Measurements from ENCODE around the gene SLC16A2. TPM values are rescaled to one million over a fixed set of nuclear protein-coding genes. Genes with fewer than 3 reads are reported as not detected.

Gene SLC16A2
- total RNA-seq, 4 donors from 2014 or later, result 1.3 to 2.4 (median 2.1) TPM

GRCh38 chrX:74535408-74536151 lies 114.3 kb downstream of the SLC16A2 start:
- intact Hi-C loops (cut with DNase I; ENCODE audit: low total_unique reads), result loop anchor here (1.0 to 5.0 kb wide), 5 partner anchors 15 to 243 kb away; partner anchors contain the start of genes RLIM and SLC16A2
- H3K36me3 ChIP-seq, result no peaks in the 10 kb centered on the region
- TF ChIP-seq CTCF (IDR thresholded peaks at IDR 0.05 in 4 of 5, conservative IDR thresholded peaks at IDR 0.05 in 1 of 5), result peak in 2 of 5 experiments; percentile 22 to 28
- TF ChIP-seq POLR2A (IDR thresholded peaks at IDR 0.05), result peak; percentile 28 to 37
- peak overlapping the region; percentile 62 to 69 (median 62) for H3K4me3 ChIP-seq
- peaks cover 6% of the 10 kb centered on the region in 2 donors for H3K4me1 ChIP-seq
- H3K27me3 ChIP-seq, result no peaks in the 10 kb centered on the region
- DNase-seq (peak; percentile 67 to 86), ATAC-seq (peak; percentile 86 to 89)
- in situ Hi-C loops (cut with MboI; ENCODE audit: low sequenced_read_pairs in 4 of 4), result loop anchor here in 3 of 4 donors (25.0 kb wide), 2 partner anchors 148 to 673 kb away; partner anchors contain the start of gene XIST (in 2 of the 3)
- peak overlapping the region; percentile 89 to 93 (median 90) for H3K27ac ChIP-seq
- H3K9me3 ChIP-seq, result no peaks in the 10 kb centered on the region

- Histone ChIP-seq H3K4me3 (peak overlapping the region; percentile 62 to 69 (median 62)), H3K9me3 (no peaks in the 10 kb centered on the region), H3K36me3 (no peaks in the 10 kb centered on the region), H3K4me1 (peaks cover 6% of the 10 kb centered on the region in 2 donors), H3K27ac (peak overlapping the region; percentile 89 to 93 (median 90)), H3K27me3 (no peaks in the 10 kb centered on the region)
- TF ChIP-seq CTCF (IDR thresholded peaks at IDR 0.05 in 4 of 5, conservative IDR thresholded peaks at IDR 0.05 in 1 of 5) (peak; percentile 18 to 60 (median 54)), POLR2A (IDR thresholded peaks at IDR 0.05) (no peak)
- peak; percentile 75 to 78 for ATAC-seq
- in situ Hi-C loops (cut with MboI; ENCODE audit: low sequenced_read_pairs in 4 of 4) (loop anchor here in 3 of 4 donors (25.0 kb wide), 2 partner anchors 149 to 674 kb away; partner anchors contain the start of gene XIST (in 2 of the 3)), intact Hi-C loops (cut with DNase I; ENCODE audit: low total_unique reads) (loop anchor here (1.0 to 5.0 kb wide), 4 partner anchors 14 to 243 kb away; partner anchors contain the start of gene SLC16A2)
- DNase-seq, result peak; percentile 53 to 77
These were observed 115.0 kb downstream of the SLC16A2 start for GRCh38 chrX:74536152-74536831.

- intact Hi-C loops (cut with DNase I; ENCODE audit: low total_unique reads) (loop anchor here (1.0 to 5.0 kb wide), 4 partner anchors 13 to 244 kb away; partner anchors contain the start of gene SLC16A2), in situ Hi-C loops (cut with MboI; ENCODE audit: low sequenced_read_pairs in 4 of 4) (loop anchor here in 3 of 4 donors (25.0 kb wide), 2 partner anchors 150 to 675 kb away; partner anchors contain the start of gene XIST (in 2 of the 3))
- no peak for DNase-seq
- H3K27me3 ChIP-seq, result no peaks in the 10 kb centered on the region
- H3K36me3 ChIP-seq, result no peaks in the 10 kb centered on the region
- TF ChIP-seq POLR2A (IDR thresholded peaks at IDR 0.05), result no peak
- no peak for TF ChIP-seq CTCF (IDR thresholded peaks at IDR 0.05 in 4 of 5, conservative IDR thresholded peaks at IDR 0.05 in 1 of 5)
- peak overlapping the region; percentile 62 to 69 (median 62) for H3K4me3 ChIP-seq
- peak overlapping the region; percentile 89 to 93 (median 90) for H3K27ac ChIP-seq
- H3K4me1 ChIP-seq, result peaks cover 6% of the 10 kb centered on the region in 2 donors
- no peaks in the 10 kb centered on the region for H3K9me3 ChIP-seq
- ATAC-seq, result peak; percentile 11 to 26
These were observed 115.6 kb downstream of the SLC16A2 start for GRCh38 chrX:74536832-74537371.

GRCh38 chrX:74540635-74541249 lies 119.4 kb downstream of the SLC16A2 start:
- no peak for TF ChIP-seq POLR2A (IDR thresholded peaks at IDR 0.05)
- no peak for TF ChIP-seq CTCF (IDR thresholded peaks at IDR 0.05 in 4 of 5, conservative IDR thresholded peaks at IDR 0.05 in 1 of 5)
- H3K9me3 ChIP-seq, result no peaks in the 10 kb centered on the region
- no peak overlapping the region for H3K27ac ChIP-seq
- H3K4me1 ChIP-seq, result no peaks in the 10 kb centered on the region
- intact Hi-C loops (cut with DNase I; ENCODE audit: low total_unique reads) (no loop called here), in situ Hi-C loops (cut with MboI; ENCODE audit: low sequenced_read_pairs in 4 of 4) (loop anchor here in 3 of 4 donors (10.0 to 25.0 kb wide), 3 partner anchors 153 to 678 kb away; partner anchors contain the start of gene XIST (in 2 of the 3))
- H3K27me3 ChIP-seq, result no peaks in the 10 kb centered on the region
- no peaks in the 10 kb centered on the region for H3K36me3 ChIP-seq
- ATAC-seq (no peak), DNase-seq (no peak)
- H3K4me3 ChIP-seq, result no peak overlapping the region

All from gastrocnemius medialis (tissue), 4 donors.